ENCODE data around the gene MTR.

Gene MTR

DNA sequence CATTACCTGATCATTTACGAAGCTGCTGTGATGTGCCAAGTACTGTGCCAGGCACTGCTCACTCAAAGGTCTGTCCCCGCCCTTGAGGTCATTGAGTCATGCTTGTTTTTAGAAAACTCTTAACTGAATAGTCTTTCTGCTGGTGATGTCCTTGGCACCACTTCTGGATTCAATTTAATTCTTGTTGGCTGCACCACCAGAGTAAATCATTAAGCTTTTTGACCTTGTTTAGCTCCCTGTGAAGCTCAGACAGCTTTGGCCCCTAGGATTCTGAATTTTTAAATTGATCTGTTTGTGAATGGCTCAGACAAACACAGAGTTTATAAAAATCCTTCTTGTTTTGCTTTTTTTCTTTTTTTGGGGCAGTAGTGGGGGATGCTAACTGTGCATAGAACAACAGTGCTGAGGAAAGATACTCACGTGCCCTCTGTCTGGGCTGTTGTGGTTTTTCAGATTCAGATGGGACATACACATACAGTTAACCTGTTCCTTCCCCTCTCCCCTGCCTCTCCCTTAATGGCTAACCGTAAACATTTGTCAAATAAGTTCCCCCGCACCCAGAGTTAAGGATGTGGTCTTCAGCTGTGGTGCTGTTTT, 67.6 kb downstream of the MTR start:
- DNase-seq, result peak in 10 of 51 donors; percentile 2 to 26 (median 7)

DNA sequence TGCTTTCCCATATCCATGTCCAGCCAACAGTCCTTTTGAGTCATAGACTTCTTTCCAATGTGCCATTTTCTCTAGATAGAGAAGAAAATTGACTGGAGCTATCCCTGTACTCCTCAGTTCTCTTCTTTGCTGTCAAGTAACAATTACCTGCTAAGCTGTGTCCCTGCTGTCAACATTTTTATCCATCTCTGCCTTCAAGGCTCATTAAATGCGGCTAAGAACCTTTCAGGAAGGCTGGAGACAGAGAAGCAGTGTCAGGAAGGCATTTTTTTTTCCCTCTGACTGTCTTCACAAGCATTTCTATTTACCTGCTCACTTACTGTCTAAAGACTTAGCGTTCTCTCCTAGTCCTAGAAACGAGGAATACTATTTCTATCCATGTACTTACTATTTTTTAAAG, 69.1 kb downstream of the MTR start:
- DNase-seq, result no peak

DNA sequence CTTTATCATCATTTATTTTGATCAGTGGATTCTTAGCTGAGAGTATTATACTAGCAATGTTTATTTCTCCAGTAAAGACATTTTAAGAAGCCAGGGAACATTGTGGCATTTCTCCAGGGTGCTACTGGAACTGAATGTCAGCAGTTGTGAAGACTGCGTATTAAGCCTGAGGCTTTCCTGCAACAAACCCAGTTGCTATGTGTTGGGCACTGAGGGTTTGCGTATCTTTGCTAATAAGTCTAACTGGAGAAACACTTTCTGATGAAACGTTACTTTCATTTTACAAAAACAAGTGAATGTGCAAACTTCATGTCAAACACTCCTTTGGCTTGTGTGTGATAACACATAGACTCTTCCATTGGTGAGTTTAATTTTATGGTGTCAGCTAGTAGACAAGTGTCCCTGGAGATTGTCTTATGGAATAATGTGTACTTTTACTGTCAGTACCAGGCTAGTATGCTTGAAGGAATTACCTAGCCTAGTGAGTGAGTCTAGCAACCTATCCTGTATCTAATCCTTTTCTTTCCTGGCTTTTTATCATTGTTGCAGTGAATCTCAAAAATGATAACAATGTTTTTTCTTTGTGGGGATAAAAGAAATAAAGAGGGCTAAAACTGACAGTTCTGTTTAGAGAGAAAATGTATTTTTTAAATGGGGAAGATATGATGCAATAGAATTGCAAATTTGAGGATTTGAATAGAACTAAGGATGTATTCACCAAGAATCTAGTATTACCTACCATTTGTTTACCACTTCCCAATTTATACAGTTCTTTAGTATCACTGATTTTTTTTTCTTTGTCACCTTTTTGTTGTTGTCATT, 70.1 kb downstream of the MTR start:
- no peak for DNase-seq

DNA sequence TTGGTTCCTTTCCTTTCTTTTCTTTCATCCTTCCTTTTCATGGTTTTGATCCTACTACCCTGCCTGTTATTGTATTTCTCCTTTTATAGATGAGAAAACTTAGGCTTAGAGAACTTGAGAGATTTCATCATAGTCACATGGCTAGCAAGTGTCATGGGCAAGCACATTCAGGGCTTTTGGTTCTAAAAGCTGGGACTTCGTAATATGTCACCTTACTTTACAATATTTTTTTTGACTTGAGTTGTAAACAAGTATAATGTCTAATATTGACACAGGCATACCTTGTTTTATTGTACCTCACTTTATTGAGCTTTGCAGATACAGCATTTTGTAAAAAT, 70.7 kb downstream of the MTR start:
- no peak for DNase-seq

DNA sequence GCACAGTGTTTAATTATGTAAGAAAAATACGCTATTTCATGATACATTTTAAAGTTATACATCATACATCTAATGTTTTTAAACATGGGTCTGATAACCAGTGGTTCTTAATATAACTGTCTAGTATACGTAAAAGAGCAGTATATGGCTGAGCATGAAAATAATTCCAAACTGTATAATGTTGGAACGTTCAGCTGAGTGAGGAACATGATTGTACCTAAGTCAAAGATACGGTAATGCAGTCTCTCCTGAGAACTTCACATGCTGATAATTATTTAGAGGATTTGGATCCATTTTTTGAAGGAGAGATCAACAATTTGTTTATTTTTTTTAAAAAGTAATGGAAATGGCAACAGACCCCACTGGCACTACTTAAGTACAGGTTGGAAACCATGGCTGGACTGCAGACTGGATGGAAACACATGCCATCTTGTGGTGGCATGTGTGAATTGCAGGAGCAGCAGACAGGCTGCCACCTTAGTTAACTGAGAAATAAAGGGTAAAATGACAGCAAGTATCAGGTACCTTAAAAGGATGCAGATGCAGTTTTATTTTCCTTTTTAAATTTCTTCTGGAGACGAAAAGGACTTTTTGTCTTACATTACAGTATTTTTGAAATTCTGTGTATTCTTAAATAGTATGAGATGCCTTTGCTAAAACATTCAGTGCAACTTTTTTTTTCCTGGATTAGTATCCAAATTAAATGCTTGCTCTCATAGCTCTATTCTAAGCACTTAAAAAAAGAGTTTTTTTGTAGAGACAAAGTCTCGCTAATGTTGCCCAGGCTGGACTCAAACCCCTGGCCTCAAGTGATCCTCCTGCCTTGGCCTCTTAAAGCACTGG, 73.8 kb downstream of the MTR start:
- no peak for DNase-seq

DNA sequence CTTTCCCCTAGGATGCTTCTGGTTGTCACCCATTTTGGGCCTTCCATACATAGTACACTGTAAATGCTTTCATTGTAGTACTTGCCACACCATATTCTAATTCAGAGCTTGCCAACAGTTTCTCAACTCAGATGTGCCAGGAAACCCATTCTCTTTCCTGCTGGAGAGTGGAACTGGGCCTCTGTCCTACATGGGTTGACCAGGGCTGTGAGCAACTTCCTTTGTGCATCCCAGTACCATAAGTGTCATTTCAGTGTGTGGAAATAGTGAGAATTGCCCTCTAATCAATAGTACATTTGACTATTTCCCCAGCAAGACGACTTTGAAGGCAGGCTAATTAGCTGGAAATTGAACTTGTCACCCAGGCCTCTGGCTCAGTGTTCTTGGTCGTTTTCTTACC, 74.8 kb downstream of the MTR start:
- no peak for DNase-seq

- DNase-seq, result peak in 2 of 51 donors; percentile 8 to 11
Measured at GRCh38 chr1:236870721-236871120, 75.6 kb downstream of the MTR start.

GRCh38 chr1:236872075-236872666, 77.1 kb downstream of the MTR start:
- no peak for DNase-seq

DNA sequence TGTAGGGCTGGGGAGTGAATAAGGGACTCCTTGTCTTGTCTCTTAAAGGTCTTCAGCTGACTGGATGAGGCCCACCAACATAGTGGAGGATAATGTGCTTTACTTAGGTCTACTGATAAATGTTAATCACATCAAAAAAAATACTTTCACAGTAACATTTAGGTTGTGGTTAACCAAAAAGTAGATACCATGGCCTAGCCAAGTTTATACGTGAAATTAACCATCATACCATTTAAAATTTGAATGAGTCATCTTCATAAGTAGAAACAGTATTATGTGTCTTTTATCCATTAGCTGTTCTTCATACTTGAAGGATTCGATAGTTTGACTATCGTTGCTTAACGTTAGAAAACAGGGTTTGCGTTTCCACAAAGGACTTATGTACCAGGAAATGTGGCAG, 80.9 kb downstream of the MTR start:
- no peak for DNase-seq

DNA sequence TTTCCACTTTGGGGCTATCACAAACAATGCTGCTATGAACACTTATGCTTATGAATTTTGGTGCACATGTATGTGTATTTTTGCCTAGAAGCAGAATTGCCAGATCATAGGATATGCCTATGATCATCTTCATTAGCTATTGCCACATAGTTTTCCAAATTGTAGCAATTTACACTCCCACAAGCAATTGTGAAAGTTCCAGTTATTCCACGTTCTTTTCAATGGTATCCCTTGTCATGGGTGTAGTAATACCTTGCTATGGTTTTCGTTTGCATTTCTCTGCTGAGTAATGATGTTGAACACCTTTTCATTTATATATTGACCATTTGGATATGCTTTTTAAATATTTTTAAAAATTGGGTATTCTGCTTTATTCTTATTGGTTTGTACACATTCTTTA, 82.6 kb downstream of the MTR start:
- no peak for DNase-seq

- DNase-seq, result no peak
Measured at GRCh38 chr1:236880209-236880608, 85.1 kb downstream of the MTR start.

GRCh38 chr1:236882678-236883077, 87.6 kb downstream of the MTR start:
- DNase-seq, result no peak

DNA sequence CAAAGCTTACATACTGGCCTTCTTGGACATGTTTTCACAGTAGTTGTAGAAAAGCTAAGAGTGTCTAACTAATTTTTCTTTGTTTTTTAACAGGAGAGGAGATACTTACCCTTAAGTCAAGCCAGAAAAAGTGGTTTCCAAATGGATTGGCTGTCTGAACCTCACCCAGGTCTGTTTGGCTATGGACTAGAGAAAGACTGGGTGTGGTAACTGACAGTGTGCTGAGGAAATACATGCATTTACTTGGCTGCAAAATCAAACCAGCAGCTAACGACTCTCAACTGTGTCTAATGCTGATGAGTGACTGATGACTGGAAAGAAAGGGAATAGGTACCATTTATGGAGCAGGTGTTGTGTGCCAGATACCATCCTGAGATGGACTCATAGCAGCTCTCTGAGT, 91.1 kb downstream of the MTR start:
- DNase-seq, result no peak

DNA sequence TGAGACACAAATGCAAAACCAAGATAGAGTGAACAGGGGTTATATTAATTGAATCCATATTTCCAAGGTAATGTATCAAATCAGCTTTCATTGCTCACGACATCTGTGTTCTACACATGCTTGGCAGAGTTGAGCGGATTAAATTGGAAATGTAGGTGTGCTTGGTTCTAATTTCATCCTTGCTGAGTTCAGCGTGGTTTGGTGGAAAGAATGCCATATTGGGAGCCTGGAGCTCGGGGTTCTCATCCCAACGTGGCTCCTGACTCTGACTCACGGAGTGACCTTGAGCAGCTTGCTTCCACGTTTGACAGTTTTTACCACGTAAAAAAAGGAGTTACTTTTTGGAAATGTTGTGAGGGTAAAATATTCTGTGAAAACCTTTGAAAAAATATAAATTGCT, 92.0 kb downstream of the MTR start:
- no peak for DNase-seq

- no peak for DNase-seq
Measured at GRCh38 chr1:236888126-236888525, 93.0 kb downstream of the MTR start.

DNA sequence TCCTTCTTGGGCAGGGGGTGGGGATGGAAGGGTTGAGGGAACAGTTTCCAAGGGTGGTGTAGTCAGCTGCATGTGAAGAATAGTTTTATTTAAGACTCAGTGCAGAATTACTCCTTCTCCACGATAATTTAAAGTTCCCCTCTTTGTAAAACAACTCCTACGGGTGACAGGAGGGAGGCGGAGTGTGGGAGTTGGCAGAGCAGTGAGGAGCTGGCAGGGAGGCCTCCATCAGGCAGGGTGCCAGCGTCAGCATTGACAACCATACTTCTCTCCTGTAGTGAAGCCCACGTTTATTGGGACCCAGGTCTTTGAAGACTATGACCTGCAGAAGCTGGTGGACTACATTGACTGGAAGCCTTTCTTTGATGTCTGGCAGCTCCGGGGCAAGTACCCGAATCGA, 93.8 kb downstream of the MTR start:
- peak in 8 of 51 donors; percentile 2 to 36 (median 12) for DNase-seq

- DNase-seq, result no peak
Measured at GRCh38 chr1:236890152-236891056, 95.3 kb downstream of the MTR start.

- no peak for DNase-seq
Measured at GRCh38 chr1:236893626-236894545, 98.8 kb downstream of the MTR start.

GRCh38 chr1:236895665-236896387, 100.7 kb downstream of the MTR start:
- no peak for DNase-seq

Measured in hypothalamus (tissue), 51 donors.